Posterior vena cava (tissue), 2 donors: ENCODE measurements around the gene GRK3. TPM values are rescaled to one million over a fixed set of nuclear protein-coding genes. Genes with fewer than 3 reads are reported as not detected.

Source experiments
- DNase-seq: peaks from one replicate; pipeline ENCODE4 v3.0.0-alpha.2; 2020; ENCODE audit warnings: low spot score
- intact Hi-C, 2 donors: fragments of 100-400 bp; cut with DNase I; formaldehyde crosslinking; loops; one replicate each; pipeline versions ENCODE4 v1.14.1 to v1.14.2; 2022 to 2023
- total RNA-seq, 2 donors: library from RNA; stranded (reverse); fragmentation: NEBNext Ultra II Directional; extraction: Animal tissue kit (Norgen Biotek cat#: 25700); gene quantifications; one replicate each; pipeline ENCODE4 v1.2.1, GENCODE V29; 2021
- donor health status: DM: yes; HTN: yes; CAD: no.
- donor health status: DM: yes; HTN: yes; CAD: no.

GRK3 gene
- total RNA-seq, 2 donors from 2014 or later = 7.7 to 8.2 TPM

DNA sequence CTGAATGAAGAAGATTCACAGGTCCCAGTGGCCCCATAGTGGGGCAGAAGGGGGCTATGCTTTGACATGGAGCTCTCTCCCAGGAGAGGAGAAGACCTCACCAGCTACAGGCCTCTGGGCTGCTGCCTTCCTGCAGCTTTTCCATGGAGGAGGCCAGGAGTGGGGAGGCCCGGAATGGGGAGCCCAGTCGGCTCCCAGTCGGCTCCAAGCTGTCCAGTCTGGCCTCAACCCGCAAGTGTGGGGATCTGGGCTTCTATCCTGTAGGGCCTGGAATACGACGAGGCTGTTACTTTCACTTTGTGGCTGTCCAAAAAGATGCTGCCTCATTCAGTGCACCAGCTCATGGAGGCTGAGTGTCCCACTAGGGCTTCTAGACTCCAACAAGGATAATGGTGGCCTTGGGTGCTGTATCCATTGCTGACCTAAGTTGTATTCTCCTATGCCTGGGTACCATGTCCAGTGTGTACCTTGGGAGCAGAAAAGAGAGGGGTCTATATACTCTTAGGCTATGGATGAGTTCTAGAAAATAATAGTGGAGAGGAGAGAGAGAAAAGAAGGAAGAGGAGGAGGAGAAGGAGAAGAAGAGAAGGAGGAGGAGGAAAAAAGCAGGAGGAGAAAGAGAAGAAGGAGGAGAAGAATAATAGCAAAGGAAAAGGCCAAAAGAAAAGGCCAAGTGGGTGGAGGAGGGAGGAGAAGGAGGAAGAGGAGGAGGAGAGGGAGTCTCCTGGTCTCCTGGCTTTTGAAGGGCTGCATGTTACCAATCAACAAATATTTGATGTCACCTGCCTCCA, 178.6 kb downstream of the GRK3 start:
- DNase-seq = no peak
- intact Hi-C loops = no loop called here

DNA sequence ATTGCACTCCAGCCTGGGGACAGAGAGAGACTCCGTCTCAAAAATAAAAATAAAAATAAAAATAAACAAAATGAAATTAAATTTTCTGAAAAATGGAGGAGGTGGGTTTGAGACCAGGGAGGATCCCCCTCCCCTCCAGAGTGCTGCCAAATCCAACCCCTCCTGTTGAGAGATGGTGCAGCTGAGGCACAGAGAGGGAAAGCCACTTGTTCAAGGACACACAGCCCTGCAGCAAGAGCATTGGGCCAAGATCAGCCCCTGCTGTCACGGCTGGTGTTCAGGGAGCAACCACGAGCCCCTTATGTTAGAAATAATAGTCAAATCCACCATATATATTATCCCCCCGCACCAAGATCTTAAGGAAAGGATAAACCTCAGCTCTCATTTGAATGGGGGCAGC, 180.2 kb downstream of the GRK3 start:
- intact Hi-C loops = no loop called here
- DNase-seq = no peak

DNA sequence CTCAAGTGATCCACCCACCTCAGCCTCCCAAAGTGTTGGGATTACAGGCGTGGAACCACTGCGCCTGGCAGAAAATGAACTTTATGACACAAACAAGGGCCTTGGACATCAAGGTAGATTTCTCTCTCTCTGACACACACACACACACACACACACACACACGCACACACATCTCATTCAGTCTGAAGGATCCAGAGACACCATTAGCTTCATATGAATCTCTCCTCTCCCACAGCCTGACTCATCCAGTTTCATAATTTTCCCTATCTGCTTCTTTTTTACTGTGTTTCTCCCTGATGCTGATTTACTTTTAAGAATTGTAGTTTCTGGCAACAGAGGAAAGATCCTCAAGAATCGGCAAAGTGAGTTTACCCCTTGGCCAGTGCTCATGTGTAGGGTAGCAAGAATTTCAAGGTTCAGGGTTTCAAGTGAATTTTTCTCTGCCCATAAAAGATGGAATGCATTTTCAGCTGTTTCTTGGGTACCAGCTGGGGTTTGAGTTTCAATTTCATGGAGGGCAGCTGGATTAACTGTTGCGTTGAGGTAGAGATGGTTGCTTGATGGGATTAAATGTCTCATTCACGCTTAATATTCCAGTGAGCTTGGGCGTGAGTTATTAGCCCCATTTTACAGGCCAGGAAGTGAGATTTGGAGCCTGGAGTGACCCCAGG, 181.0 kb downstream of the GRK3 start:
- DNase-seq = peak; percentile 31
- intact Hi-C loops = no loop called here

DNA sequence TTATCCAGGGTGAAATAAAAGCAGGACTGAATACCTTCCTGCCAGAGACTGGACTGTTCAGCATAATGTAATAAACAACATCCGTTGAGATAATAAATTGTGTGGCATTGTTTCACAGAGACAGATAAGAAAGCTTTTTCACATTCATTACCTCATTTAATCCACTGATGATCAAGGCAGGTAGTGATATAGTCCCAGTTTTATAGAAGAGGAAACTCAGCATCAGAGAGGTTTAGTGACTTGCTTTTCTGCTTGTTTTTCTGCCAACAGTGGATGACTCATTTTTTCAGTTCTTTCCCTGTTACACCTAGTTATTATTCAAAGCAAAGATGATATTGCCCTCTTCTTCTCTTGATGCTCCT, 181.5 kb downstream of the GRK3 start:
- intact Hi-C loops = no loop called here
- DNase-seq = no peak

DNA sequence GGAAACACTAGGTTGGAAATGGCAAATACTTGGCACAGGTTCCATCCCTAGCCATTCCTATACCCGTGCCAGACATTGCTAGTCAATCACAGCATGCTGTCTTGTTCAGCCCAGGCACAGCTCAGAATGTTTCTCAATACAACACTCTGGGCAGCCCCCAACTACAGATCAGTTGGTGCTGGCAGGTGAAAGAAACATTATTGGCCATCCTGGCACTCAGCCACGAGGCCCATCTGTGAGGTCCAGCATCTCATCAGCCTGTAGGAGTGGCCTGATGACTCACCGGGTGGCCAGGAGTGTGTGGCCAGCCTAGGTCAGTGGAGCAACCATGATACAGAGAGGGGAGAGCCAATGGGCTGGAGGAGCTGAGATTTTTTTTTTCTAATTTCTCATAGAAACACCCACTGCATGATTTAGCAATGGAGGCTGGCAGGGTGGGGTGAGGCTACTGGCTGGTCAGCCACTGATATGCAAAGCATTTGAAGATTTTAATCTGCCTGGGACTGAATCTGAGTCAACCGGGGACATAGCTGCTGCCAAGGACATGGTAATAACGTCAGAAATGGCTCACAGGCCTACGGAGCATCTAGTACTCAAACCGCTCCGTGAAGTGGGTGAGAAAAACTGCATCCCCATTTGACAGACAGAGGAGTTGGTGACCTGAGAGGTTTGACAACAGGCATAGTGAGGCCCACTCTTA, 182.9 kb downstream of the GRK3 start:
- intact Hi-C loops = no loop called here
- DNase-seq = peak; percentile 94

DNA sequence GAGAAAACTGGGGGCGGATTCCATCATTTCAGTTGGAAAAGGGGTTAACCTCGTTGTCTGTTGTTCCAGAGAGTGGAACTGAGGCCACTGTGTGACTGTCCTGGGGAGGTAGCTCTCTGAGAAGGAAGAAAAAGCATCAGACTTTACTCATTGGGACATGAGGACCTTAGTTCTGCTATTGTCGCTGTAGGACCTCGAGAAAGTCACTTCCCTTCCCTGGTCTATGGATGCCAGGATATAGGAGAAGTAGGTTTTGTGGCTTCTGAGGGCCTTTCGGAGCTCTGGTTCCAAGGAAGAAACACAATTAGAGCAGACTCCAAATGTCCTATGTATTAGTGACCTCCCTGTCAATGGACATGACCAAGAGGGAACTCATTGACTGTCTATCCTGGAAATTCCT, 183.7 kb downstream of the GRK3 start:
- DNase-seq = no peak
- intact Hi-C loops = no loop called here

DNA sequence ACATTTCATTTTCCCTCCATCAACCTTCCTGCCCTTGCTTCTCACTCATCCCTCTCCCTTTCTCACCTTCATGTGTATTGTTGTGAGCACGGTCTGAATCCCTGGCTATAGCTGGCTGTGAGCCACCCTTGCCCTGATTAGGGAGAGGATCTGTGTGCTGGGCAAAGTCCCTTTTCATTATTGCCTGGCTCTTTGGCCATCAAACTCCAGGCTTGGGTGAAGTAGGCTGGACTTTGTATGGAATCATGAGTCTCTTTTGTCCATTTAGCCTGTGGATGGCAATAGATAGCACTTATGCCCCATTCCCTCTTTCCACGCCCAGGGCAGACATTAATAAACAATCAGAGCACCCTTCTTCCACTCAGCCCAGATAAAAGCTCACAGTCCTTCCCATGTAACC, 184.2 kb downstream of the GRK3 start:
- DNase-seq = no peak
- intact Hi-C loops = no loop called here

DNA sequence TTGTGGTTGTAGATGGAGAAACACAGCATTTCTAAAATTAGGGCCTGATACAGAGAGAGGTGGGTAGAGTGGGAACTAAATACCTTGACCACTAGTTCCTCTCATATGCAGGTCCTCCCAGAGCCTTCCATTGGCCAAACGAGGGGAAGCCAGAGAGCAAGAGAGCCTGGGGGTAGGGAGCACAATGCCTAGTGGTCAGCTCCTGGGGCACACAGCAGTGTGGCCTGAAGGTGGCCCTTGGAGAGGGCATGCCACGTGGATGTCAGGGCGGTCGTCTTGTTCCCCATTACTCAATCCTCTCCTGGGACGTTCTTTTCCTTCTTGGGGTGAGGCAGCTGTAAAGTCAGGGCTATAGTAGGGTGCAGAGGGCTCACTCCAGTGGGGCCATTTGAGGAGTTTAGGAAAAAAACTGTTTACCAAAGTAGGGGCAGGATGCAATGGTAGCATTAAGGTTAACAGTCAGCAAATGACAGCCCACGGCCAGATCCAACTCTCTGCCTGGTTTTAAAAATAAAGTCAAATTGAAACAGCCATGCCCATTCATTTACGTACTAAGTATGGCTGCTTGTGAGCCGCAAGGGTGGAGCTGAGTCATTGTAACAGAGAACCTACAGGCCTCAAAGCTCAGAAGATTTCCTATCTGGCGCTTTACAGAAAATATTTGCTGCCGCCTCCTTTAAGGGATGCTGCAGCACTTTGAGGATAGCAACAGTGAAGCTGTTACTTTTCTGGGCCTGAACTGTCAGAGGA, 185.1 kb downstream of the GRK3 start:
- intact Hi-C loops = no loop called here
- DNase-seq = peak; percentile 48

DNA sequence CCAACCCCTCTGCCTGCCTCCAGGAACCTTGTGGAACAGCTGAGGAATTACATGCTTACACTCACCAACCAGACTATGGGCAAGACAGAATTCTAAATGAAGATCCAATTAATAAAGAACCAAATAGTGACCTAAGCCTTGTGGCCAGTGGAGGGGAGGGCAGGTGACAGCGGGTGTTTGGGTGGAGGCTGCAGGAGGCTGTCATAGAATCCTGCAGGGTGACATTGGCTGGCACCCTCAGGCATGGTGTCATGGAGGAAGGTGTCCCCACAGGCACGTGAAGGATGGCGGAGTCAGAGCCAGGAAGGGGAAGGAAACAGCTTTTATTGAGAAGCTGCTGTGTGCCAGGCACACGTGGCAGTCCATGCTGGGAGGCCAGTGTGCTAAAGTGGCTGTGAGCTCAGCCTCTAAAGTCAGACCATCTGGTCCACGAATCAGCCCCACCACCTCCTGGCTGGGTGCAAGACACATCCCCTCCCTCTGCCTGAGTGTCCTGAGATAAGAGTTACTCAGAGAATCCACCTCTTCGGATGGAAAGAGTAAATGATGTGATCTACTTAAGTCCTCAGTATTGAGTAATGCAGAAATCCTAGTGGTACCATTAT, 186.2 kb downstream of the GRK3 start:
- intact Hi-C loops = no loop called here

DNA sequence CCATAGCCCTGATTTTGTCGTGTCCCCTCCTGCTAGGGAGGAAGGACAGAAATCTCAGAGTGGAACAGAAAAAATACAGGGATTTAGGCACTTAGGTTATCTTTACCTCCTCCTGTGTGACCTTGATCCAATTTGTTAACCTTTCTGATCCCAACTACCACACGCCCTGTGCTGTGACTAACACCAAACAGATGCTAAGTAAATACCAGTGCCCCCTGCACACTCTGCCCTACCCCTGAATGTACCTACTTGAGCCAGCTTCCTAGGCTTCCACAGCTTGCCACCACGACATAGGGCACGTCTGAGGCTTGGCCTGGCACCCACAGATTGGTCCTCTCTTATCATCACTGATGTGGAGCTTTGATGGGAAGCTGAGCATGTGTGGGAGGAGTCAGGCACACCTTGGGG, 186.7 kb downstream of the GRK3 start:
- intact Hi-C loops = no loop called here

More for the DNA sequence above, 186.2 kb downstream of the GRK3 start:
- peak; percentile 79 for DNase-seq

DNA sequence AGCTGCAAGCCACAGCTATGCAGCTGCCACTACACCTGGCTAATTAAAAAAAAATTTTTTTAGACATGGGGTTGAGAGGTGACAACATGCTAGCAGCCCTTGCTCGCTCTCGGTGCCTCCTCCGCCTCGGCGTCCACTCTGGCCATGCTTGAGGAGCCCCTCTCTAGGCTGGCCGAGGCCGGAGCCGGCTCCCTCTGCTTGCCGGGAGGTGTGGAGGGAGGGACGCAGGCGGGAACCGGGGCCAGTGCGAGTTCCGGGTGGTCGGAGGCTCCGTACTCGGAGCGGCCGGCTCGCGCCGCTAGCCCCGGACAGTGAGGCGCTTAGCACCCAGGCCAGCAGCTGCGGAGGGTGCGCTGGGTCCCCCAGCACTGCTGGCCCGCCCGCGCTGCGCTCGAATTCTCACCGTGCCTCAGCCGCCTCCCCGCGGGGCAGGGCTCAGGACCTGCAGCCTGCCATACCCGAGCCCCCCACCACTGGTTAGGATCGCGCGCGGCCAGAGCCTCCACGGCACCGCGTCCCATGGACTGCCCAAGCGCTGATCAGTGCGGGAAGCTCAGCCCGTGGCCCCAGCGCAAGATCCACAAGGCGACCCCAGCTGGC, 188.2 kb downstream of the GRK3 start:
- DNase-seq = no peak
- intact Hi-C loops = no loop called here

More for the DNA sequence above, 186.7 kb downstream of the GRK3 start:
- no peak for DNase-seq

DNA sequence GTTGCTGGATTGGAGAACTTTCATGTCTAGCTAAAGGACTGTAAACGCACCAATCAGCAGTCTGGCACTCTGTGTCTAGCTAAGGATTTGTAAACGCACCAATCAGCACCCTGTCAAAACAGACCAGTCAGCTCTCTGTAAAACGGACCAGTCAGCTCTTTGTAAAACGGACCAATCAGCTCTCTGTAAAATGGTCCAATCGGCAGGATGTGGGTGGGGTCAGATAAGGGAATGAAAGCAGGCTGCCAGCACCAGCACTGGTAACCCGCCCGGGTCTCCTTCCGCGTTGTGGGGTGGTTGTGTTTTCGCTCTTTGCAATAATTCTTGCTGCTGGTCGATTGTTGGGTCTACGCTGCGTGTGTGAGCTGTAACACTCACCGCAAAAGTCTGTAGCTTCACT, 188.8 kb downstream of the GRK3 start:
- intact Hi-C loops = no loop called here
- DNase-seq = no peak

DNA sequence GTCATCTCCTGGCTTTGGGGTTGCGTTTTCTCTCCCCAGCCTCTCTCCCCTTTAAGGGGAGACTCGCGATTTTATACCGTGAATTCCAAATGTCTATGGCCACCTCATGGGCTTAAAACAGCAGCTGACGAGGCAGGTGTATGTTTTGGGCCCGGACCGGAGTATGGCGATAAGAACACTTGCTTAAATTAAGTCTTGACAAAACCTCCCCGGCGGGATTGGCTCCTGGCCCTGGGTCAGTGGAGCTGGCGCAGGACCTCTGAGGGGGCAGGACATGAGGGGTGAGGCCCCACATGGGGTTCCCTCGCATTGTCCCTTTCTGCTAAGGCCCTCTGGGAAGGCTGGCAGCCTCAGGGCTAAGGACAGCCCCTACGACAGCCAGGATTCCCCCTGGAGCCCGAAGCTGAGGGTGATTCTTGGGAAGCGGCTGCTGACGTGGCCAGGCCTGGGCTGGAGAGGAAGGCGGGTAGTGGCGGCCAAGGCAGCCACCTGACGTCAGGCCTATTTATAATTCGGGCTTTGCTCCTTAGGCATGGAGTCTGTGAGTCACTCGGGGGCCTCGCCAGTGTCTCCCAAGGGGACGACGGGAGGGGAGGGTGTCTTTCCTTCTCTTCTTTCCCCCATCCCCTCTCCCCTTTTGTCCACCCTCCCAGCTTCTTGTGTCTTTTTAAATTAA, 190.2 kb downstream of the GRK3 start:
- peak; percentile 91 for DNase-seq

DNA sequence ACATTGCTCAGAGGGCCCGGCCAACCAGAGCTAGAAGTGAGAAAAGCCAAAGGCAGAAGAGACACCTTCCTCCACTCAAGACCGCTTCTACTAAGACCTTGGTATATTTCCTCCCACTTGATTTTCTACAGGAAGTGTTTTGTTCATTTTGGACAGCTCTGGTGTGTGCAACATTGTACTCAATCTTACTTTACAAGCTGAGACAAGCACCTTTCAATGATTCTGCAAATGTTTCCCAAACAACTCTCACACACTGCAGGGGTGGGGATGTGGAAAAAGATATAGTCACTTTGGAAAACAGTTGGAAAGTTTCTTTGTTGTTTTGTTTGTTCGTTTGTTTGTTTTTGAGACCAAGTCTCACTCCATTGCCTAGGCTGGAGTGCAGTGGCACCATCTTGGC, 193.2 kb downstream of the GRK3 start:
- DNase-seq = no peak
- intact Hi-C loops = no loop called here

More for the DNA sequence above, 190.2 kb downstream of the GRK3 start:
- intact Hi-C loops = no loop called here

DNA sequence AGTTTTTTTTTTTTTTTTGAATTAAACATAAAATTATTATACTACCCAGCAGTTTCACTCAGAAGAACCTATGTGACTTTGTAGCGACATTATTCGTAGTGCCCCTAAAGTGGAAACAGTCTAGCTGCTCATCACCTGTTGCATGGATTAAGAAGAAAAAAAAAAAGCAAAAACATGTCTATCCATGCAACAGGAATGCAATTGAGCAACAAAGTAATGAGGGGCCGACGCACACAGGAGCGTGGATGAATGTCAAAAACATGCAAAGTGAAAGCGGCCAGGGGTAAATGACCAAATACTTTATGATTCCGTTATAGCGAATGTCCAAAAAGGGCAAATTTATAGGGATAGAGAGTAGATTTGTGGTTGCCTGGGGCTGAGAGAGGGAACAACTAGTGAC, 193.8 kb downstream of the GRK3 start:
- DNase-seq = no peak
- intact Hi-C loops = no loop called here

DNA sequence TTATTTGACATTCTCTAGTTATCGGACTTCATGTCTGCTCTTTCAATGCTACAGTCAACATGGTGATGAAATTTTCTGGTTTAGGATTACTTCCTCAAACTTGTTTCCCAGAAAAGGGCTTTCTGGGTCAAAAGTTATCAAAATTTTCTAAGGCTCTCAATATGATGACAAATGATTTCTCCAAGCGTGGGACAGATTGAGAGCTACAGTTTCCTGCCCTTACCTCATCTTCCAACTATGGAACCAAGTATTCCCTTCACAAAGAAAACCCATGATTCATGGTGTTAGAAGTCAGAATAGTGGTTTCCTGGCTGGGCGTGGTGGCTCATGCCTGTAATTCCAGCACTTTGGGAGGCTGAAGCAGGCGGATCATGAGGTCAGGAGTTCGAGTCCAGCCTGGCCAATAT, 195.4 kb downstream of the GRK3 start:
- intact Hi-C loops = no loop called here
- DNase-seq = peak; percentile 88

DNA sequence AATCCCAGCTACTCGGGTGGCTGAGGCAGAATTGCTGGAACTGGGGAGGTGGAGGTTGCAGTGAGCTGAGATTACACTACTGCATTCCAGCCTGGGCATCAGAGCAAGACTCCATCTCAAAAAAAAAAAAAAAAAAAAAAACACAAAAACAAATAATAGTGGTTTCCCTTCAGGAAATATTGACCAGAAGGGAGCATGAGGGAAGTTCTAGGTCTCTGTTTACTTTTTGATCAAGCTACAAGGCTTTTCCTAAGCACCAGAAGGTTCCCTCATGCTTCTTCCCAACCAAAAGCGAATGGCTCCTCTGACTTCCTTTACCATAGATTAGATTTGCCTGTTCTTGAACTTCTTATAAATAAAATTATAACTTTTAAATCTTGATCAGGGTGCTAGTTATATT, 195.8 kb downstream of the GRK3 start:
- no peak for DNase-seq
- intact Hi-C loops = no loop called here

DNA sequence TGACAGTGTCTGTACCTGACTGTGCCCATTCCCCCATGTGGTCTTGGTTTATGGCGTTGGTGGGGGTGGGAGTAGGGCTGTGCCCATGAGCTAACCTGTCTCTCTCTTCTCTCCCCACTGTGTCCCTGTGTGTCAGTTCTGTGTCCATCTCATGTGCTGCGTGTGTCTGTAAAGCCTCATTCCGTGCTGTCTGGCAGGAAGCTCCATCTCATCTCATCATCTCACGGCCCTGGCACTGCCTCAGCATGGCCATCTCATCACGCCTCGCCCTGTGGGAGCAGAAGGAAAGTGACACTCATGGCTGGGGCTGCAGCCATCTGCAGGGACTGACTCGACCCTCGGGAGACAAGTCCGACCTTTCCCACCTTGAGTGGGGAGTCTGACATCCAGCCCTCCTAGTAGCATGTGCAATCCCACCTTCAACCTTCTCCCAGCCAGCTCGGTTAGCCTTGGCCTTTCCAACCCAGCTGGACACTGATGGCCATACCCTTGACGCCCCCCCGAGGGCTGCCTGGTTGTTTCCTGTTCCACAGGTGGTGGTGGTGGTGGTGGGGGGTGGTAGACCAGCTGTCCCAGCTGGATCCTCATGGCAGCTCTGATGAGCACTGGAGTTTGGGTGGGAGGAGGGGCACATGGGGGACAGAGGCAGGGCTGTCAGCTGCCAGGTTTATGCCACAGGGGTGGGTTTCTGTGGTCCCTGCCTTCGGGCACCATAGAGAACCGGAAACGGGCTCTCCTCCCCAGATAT, 196.5 kb downstream of the GRK3 start:
- intact Hi-C loops = no loop called here

More for the DNA sequence above, 196.5 kb downstream of the GRK3 start:
- no peak for DNase-seq
